ENCODE results near the gene GIMAP8.
"Not testable (repeated sequence)": the region's sequence is repeated elsewhere in the genome, so short reads cannot be mapped to it uniquely, and the experiment has no call there.

Gene GIMAP8

DNA sequence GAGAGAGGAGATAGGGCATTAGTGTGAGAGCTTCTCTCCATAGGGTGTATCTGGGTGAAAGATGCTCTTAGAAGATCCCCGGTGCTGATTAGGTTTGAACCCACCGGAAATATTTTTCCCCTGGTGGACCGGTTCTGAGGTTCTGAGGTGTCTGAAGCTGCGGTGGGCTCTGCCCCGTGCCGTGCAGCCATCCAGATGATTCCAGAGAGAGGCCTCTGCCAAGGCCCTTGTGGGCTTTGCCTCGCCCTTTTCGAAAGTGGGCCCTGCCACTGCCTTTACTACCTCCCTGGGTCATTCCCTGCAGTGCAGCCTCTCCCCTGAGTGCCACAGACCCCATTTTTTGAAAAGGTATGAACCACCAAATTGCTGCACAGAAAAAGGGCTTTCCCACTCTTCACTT, 2.8 kb downstream of the GIMAP8 start:
- Histone ChIP-seq H3K4me1 (ENCODE audit: control insufficient read depth, insufficient read depth, low read length) (peaks cover 5% of the 10 kb centered on the region; the same call in 1 of the 2 replicates), H3K4me3 (ENCODE audit: low read depth, low read length) (no peak overlapping the region), H3K9me3 (ENCODE audit: control insufficient read depth, insufficient read depth, low read depth, low read length) (peaks cover 31% of the 10 kb centered on the region), H3K9ac (ENCODE audit: low read length) (no peak overlapping the region), H3K27me3 (ENCODE audit: control insufficient read depth, insufficient read depth, low read length) (peaks cover 44% of the 10 kb centered on the region), H3K27ac (ENCODE audit: low read depth, low read length) (no peak overlapping the region), H3K36me3 (ENCODE audit: control insufficient read depth, insufficient read depth, low read length) (no peaks in the 10 kb centered on the region)

GRCh38 chr7:150453892-150454291, 3.5 kb downstream of the GIMAP8 start:
- no peak overlapping the region for H3K9ac ChIP-seq (ENCODE audit: low read length)
- H3K27ac ChIP-seq (ENCODE audit: low read depth, low read length): no peak overlapping the region
- H3K9me3 ChIP-seq (ENCODE audit: control insufficient read depth, insufficient read depth, low read depth, low read length): peaks cover 33% of the 10 kb centered on the region
- peaks cover 38% of the 10 kb centered on the region for H3K27me3 ChIP-seq (ENCODE audit: control insufficient read depth, insufficient read depth, low read length)
- H3K4me1 ChIP-seq (ENCODE audit: control insufficient read depth, insufficient read depth, low read length): peaks cover 5% of the 10 kb centered on the region; the same call in 1 of the 2 replicates
- H3K4me3 ChIP-seq (ENCODE audit: low read depth, low read length): no peak overlapping the region
- no peaks in the 10 kb centered on the region for H3K36me3 ChIP-seq (ENCODE audit: control insufficient read depth, insufficient read depth, low read length)

- not testable (repeated sequence) for H3K27ac ChIP-seq (ENCODE audit: low read depth, low read length); H3K9ac ChIP-seq (ENCODE audit: low read length); H3K4me1 ChIP-seq (ENCODE audit: control insufficient read depth, insufficient read depth, low read length); H3K36me3 ChIP-seq (ENCODE audit: control insufficient read depth, insufficient read depth, low read length); H3K27me3 ChIP-seq (ENCODE audit: control insufficient read depth, insufficient read depth, low read length); H3K4me3 ChIP-seq (ENCODE audit: low read depth, low read length)
- peaks cover 38% of the 10 kb centered on the region for H3K9me3 ChIP-seq (ENCODE audit: control insufficient read depth, insufficient read depth, low read depth, low read length)
Measured at GRCh38 chr7:150457064-150457463, 6.6 kb downstream of the GIMAP8 start.

DNA sequence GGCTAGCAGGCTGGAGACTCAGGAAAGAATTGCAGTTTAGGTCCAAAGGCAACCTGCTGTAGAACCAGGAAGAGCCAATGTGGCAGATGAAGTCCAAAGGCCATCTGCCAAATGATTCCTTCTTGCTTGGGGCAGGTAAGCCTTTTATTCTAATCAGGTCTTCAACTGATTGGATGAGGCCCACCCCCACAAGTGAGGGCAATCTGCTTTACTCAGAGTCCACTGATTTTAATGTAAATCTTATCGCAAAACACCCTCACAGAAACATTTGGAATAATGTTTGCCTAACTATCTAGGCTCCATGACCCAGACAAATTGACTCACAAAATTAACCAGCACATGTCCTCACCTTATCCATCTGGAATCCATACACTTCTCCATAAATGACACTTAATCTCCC, 7.8 kb downstream of the GIMAP8 start:
- H3K9ac ChIP-seq (ENCODE audit: low read length): no peak overlapping the region
- peaks cover 6% of the 10 kb centered on the region for H3K27me3 ChIP-seq (ENCODE audit: control insufficient read depth, insufficient read depth, low read length)
- no peak overlapping the region for H3K4me3 ChIP-seq (ENCODE audit: low read depth, low read length)
- no peaks in the 10 kb centered on the region for H3K4me1 ChIP-seq (ENCODE audit: control insufficient read depth, insufficient read depth, low read length)
- peaks cover 38% of the 10 kb centered on the region for H3K9me3 ChIP-seq (ENCODE audit: control insufficient read depth, insufficient read depth, low read depth, low read length)
- no peaks in the 10 kb centered on the region for H3K36me3 ChIP-seq (ENCODE audit: control insufficient read depth, insufficient read depth, low read length)
- no peak overlapping the region for H3K27ac ChIP-seq (ENCODE audit: low read depth, low read length)

GRCh38 chr7:150458756-150459155, 8.3 kb downstream of the GIMAP8 start:
- Histone ChIP-seq H3K27ac (ENCODE audit: low read depth, low read length) (no peak overlapping the region), H3K9me3 (ENCODE audit: control insufficient read depth, insufficient read depth, low read depth, low read length) (peaks cover 38% of the 10 kb centered on the region), H3K4me1 (ENCODE audit: control insufficient read depth, insufficient read depth, low read length) (no peaks in the 10 kb centered on the region), H3K9ac (ENCODE audit: low read length) (no peak overlapping the region), H3K27me3 (ENCODE audit: control insufficient read depth, insufficient read depth, low read length) (peaks cover 6% of the 10 kb centered on the region), H3K4me3 (ENCODE audit: low read depth, low read length) (no peak overlapping the region), H3K36me3 (ENCODE audit: control insufficient read depth, insufficient read depth, low read length) (no peaks in the 10 kb centered on the region)

DNA sequence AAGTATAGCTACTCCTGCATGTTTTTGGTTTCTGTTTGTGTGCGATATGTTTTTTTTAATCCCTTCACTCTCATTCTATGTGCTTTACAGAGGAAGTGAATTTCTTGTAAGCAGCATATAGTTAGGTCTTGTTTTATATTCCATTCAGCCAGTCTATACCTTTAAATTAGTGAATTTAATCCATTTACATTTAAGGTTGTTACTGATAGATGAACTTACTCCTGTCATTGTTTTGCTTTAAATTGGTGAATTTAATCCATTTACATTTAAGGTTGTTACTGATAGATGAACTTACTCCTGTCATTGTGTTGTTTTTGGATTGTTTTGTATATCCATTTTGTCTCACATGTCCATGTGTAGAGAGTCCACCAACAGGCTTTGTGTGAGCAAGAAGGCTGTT, 11.1 kb downstream of the GIMAP8 start:
- Histone ChIP-seq H3K27ac (ENCODE audit: low read depth, low read length) (no peak overlapping the region), H3K36me3 (ENCODE audit: control insufficient read depth, insufficient read depth, low read length) (no peaks in the 10 kb centered on the region), H3K9me3 (ENCODE audit: control insufficient read depth, insufficient read depth, low read depth, low read length) (peaks cover 24% of the 10 kb centered on the region), H3K9ac (ENCODE audit: low read length) (no peak overlapping the region), H3K4me1 (ENCODE audit: control insufficient read depth, insufficient read depth, low read length) (no peaks in the 10 kb centered on the region), H3K27me3 (ENCODE audit: control insufficient read depth, insufficient read depth, low read length) (peaks cover 7% of the 10 kb centered on the region; the same call in 1 of the 2 replicates), H3K4me3 (ENCODE audit: low read depth, low read length) (no peak overlapping the region)

- no peaks in the 10 kb centered on the region for H3K36me3 ChIP-seq (ENCODE audit: control insufficient read depth, insufficient read depth, low read length)
- H3K4me3 ChIP-seq (ENCODE audit: low read depth, low read length): no peak overlapping the region
- H3K9me3 ChIP-seq (ENCODE audit: control insufficient read depth, insufficient read depth, low read depth, low read length): peaks cover 15% of the 10 kb centered on the region
Measured at GRCh38 chr7:150462413-150462812, 12.0 kb downstream of the GIMAP8 start.

DNA sequence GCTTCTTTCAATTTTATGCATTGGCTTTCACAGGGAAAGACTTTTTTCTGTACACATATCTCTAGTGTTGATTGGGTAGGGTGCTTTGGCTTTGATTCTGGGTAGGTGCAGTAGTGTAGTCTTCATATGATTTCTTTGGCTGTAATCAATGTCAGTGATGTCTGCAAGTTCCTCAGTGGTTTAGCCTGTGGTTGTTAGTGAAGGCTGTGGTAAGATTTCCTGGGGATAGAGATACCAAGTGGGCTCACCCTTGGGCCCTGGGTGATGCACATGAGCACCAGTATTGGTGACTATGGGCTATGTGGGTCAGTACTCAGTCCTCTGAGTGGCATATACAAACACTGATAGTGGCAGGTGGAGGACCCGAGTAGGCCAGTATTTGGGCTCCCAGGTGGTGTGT, 13.0 kb downstream of the GIMAP8 start:
- H3K9me3 ChIP-seq (ENCODE audit: control insufficient read depth, insufficient read depth, low read depth, low read length): peaks cover 5% of the 10 kb centered on the region; the same call in 1 of the 2 replicates
- no peaks in the 10 kb centered on the region for H3K4me1 ChIP-seq (ENCODE audit: control insufficient read depth, insufficient read depth, low read length)
- no peaks in the 10 kb centered on the region for H3K36me3 ChIP-seq (ENCODE audit: control insufficient read depth, insufficient read depth, low read length)
- H3K4me3 ChIP-seq (ENCODE audit: low read depth, low read length): no peak overlapping the region
- no peak overlapping the region for H3K27ac ChIP-seq (ENCODE audit: low read depth, low read length)
- no peak overlapping the region for H3K9ac ChIP-seq (ENCODE audit: low read length)
- peaks cover 26% of the 10 kb centered on the region for H3K27me3 ChIP-seq (ENCODE audit: control insufficient read depth, insufficient read depth, low read length)

More at GRCh38 chr7:150462413-150462812, 12.0 kb downstream of the GIMAP8 start:
- Histone ChIP-seq H3K27me3 (ENCODE audit: control insufficient read depth, insufficient read depth, low read length) (peaks cover 15% of the 10 kb centered on the region), H3K27ac (ENCODE audit: low read depth, low read length) (no peak overlapping the region), H3K4me1 (ENCODE audit: control insufficient read depth, insufficient read depth, low read length) (no peaks in the 10 kb centered on the region), H3K9ac (ENCODE audit: low read length) (no peak overlapping the region)

- H3K4me1 ChIP-seq (ENCODE audit: control insufficient read depth, insufficient read depth, low read length): no peaks in the 10 kb centered on the region
- peaks cover 5% of the 10 kb centered on the region; the same call in 1 of the 2 replicates for H3K9me3 ChIP-seq (ENCODE audit: control insufficient read depth, insufficient read depth, low read depth, low read length)
- no peaks in the 10 kb centered on the region for H3K36me3 ChIP-seq (ENCODE audit: control insufficient read depth, insufficient read depth, low read length)
- H3K4me3 ChIP-seq (ENCODE audit: low read depth, low read length): no peak overlapping the region
- H3K27ac ChIP-seq (ENCODE audit: low read depth, low read length): no peak overlapping the region
- no peak overlapping the region for H3K9ac ChIP-seq (ENCODE audit: low read length)
- peaks cover 35% of the 10 kb centered on the region for H3K27me3 ChIP-seq (ENCODE audit: control insufficient read depth, insufficient read depth, low read length)
Measured at GRCh38 chr7:150464962-150465361, 14.5 kb downstream of the GIMAP8 start.

- Histone ChIP-seq H3K9ac (ENCODE audit: low read length) (no peak overlapping the region), H3K9me3 (ENCODE audit: control insufficient read depth, insufficient read depth, low read depth, low read length) (peaks cover 5% of the 10 kb centered on the region; the same call in 1 of the 2 replicates), H3K4me3 (ENCODE audit: low read depth, low read length) (no peak overlapping the region), H3K36me3 (ENCODE audit: control insufficient read depth, insufficient read depth, low read length) (no peaks in the 10 kb centered on the region), H3K4me1 (ENCODE audit: control insufficient read depth, insufficient read depth, low read length) (no peaks in the 10 kb centered on the region), H3K27me3 (ENCODE audit: control insufficient read depth, insufficient read depth, low read length) (peaks cover 35% of the 10 kb centered on the region), H3K27ac (ENCODE audit: low read depth, low read length) (no peak overlapping the region)
Measured at GRCh38 chr7:150465414-150465813, 15.0 kb downstream of the GIMAP8 start.

- H3K4me1 ChIP-seq (ENCODE audit: control insufficient read depth, insufficient read depth, low read length): no peaks in the 10 kb centered on the region
- H3K27ac ChIP-seq (ENCODE audit: low read depth, low read length): no peak overlapping the region
- peaks cover 35% of the 10 kb centered on the region for H3K27me3 ChIP-seq (ENCODE audit: control insufficient read depth, insufficient read depth, low read length)
- H3K36me3 ChIP-seq (ENCODE audit: control insufficient read depth, insufficient read depth, low read length): no peaks in the 10 kb centered on the region
- no peak overlapping the region for H3K9ac ChIP-seq (ENCODE audit: low read length)
- H3K4me3 ChIP-seq (ENCODE audit: low read depth, low read length): no peak overlapping the region
- no peaks in the 10 kb centered on the region for H3K9me3 ChIP-seq (ENCODE audit: control insufficient read depth, insufficient read depth, low read depth, low read length)
Measured at GRCh38 chr7:150466477-150466876, 16.0 kb downstream of the GIMAP8 start.

GRCh38 chr7:150468241-150468640, 17.8 kb downstream of the GIMAP8 start:
- H3K27ac ChIP-seq (ENCODE audit: low read depth, low read length): no peak overlapping the region
- H3K4me1 ChIP-seq (ENCODE audit: control insufficient read depth, insufficient read depth, low read length): no peaks in the 10 kb centered on the region
- H3K4me3 ChIP-seq (ENCODE audit: low read depth, low read length): no peak overlapping the region
- H3K36me3 ChIP-seq (ENCODE audit: control insufficient read depth, insufficient read depth, low read length): no peaks in the 10 kb centered on the region
- peaks cover 35% of the 10 kb centered on the region for H3K27me3 ChIP-seq (ENCODE audit: control insufficient read depth, insufficient read depth, low read length)
- no peak overlapping the region for H3K9ac ChIP-seq (ENCODE audit: low read length)
- H3K9me3 ChIP-seq (ENCODE audit: control insufficient read depth, insufficient read depth, low read depth, low read length): no peaks in the 10 kb centered on the region
